Esophagus squamous epithelium (tissue), 5 donors: ENCODE results near the gene SLC26A4. TPM values are rescaled to one million over a fixed set of nuclear protein-coding genes. Genes with fewer than 3 reads are reported as not detected.

Experiments
- DNase-seq: peaks from one replicate; lab custom pipeline; 2025; lab: John Stamatoyannopoulos, UW
- H3K27ac ChIP-seq, 4 donors: fragments of 200-600 bp; sonication (generic); one replicate each; pipeline ENCODE4 v1.5.1; 2016 to 2019; ENCODE audit warnings: mild to moderate bottlenecking in 1 of 4
- H3K27me3 ChIP-seq, 4 donors: fragments of 200-600 bp; sonication (generic); 1 replicate in 3 of 4; 2 replicates in 1 of 4; pipeline versions ENCODE4 v1.5.1 to v1.6.0; 2017 to 2021; ENCODE audit warnings: antibody characterized with exemption in 1 of 4
- H3K36me3 ChIP-seq, 3 donors: fragments of 200-600 bp; sonication (generic); one replicate each; pipeline ENCODE4 v1.5.1; 2016 to 2019
- H3K4me1 ChIP-seq, 3 donors: fragments of 200-600 bp; sonication (generic); one replicate each; pipeline ENCODE4 v1.5.1; 2017 to 2019
- H3K4me3 ChIP-seq, 4 donors: fragments of 200-600 bp; sonication (generic); 1 replicate in 3 of 4; 2 replicates in 1 of 4; pipeline ENCODE4 v1.5.1; 2016 to 2019; ENCODE audit warnings: mild to moderate bottlenecking in 2 of 4, moderate library complexity in 1 of 4
- H3K9me3 ChIP-seq, 3 donors: fragments of 200-600 bp; sonication (generic); one replicate each; pipeline ENCODE4 v1.5.1; 2016 to 2019
- POLR2A ChIP-seq, 4 donors: fragments of 450-650 bp; IDR thresholded peaks; one replicate each; pipeline ENCODE4 v1.6.1; 2017; ENCODE audit warnings: antibody characterized with exemption in 4 of 4, mild to moderate bottlenecking in 4 of 4, moderate library complexity in 3 of 4
- WGBS, 2 donors: methylation state at CpG; one replicate each; pipeline ENCODE4 v1.1.5; 2018; 5-methylcytosine and 5-hydroxymethylcytosine counted together
- intact Hi-C: fragments of 100-400 bp; cut with DNase I; formaldehyde crosslinking; loops from one replicate; pipeline ENCODE4 v1.15.0; 2022
- total RNA-seq, 4 donors: library from RNA; depleted of rRNA; stranded (reverse); fragments of >200 nt; gene quantifications; one replicate each; pipeline ENCODE4 v1.1.0, GENCODE V29; 2016
- TF ChIP-seq, protein P1 (sequence below), 6 experiments: fragments of 450-650 bp in 4 of 6; fragments of 200-600 bp in 2 of 6; sonication (generic) in 2 of 6; IDR thresholded peaks; one replicate each; pipeline ENCODE4 v1.5.1; 2016 to 2019; ENCODE audit warnings: antibody characterized with exemption in 6 of 6, mild to moderate bottlenecking in 4 of 6, moderate library complexity in 4 of 6
- donor health status: DM: yes; HTN: yes; CAD: no.

The SLC26A4 gene
- total RNA-seq, 4 donors from 2014 or later, result 0.13 to 1.2 (median 0.19) TPM

DNA sequence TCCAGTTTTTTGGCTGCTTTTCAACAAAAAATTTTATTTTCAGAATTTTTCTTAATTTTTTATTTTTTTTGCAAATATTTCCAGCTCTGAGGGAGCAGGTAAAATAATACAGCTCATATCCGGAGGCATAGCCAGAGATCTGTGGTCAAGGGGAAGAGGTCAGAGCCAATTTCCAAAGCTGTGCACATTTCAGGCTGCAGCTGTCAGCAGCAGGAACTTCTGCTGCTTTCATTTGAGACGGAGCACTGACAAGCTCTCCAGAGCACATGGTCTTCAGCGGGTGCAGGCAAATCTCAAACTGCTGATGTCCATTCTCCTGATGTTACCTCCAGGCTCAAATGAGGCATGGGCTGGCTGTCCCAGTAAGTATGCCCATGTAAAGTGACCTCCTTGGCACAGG is 31.1 kb downstream of the SLC26A4 start:
- no peaks in the 10 kb centered on the region for H3K27me3 ChIP-seq
- no peak overlapping the region for H3K27ac ChIP-seq
- H3K4me3 ChIP-seq, result no peak overlapping the region
- TF ChIP-seq, protein P1, sequence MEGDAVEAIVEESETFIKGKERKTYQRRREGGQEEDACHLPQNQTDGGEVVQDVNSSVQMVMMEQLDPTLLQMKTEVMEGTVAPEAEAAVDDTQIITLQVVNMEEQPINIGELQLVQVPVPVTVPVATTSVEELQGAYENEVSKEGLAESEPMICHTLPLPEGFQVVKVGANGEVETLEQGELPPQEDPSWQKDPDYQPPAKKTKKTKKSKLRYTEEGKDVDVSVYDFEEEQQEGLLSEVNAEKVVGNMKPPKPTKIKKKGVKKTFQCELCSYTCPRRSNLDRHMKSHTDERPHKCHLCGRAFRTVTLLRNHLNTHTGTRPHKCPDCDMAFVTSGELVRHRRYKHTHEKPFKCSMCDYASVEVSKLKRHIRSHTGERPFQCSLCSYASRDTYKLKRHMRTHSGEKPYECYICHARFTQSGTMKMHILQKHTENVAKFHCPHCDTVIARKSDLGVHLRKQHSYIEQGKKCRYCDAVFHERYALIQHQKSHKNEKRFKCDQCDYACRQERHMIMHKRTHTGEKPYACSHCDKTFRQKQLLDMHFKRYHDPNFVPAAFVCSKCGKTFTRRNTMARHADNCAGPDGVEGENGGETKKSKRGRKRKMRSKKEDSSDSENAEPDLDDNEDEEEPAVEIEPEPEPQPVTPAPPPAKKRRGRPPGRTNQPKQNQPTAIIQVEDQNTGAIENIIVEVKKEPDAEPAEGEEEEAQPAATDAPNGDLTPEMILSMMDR (IDR thresholded peaks at IDR 0.05), result no peak
- TF ChIP-seq POLR2A (IDR thresholded peaks at IDR 0.05), result no peak
- 44 to 71% methylated on average over 3 of the region's 3 CpGs for WGBS, 2 donors
- H3K4me1 ChIP-seq, result no peaks in the 10 kb centered on the region
- intact Hi-C loops, result no loop called here
- H3K36me3 ChIP-seq, result no peaks in the 10 kb centered on the region
- no peaks in the 10 kb centered on the region for H3K9me3 ChIP-seq
- DNase-seq, result no peak

DNA sequence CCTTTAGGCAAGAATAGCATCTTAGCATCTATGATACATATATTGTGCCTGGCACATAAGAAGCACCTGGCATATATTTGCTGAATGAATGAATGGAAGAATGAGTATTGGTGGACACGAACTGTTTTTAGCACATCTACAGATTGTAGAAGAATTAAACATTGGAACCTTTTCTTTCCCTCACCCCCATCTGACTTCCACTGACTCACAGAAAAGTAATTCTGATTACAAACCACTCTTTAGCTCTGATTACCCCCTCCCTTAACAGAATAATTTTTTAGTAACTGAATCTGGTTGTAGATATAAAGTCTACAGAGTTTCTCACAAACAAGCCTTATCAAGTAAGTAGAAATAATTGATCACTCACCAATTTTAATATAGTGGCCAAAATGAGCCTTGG is 31.9 kb downstream of the SLC26A4 start:
- intact Hi-C loops, result no loop called here
- TF ChIP-seq, protein P1 (IDR thresholded peaks at IDR 0.05), result no peak
- no peak for TF ChIP-seq POLR2A (IDR thresholded peaks at IDR 0.05)
- H3K27me3 ChIP-seq, result no peaks in the 10 kb centered on the region
- H3K4me3 ChIP-seq, result no peak overlapping the region
- no peak overlapping the region for H3K27ac ChIP-seq
- DNase-seq, result no peak
- H3K4me1 ChIP-seq, result no peaks in the 10 kb centered on the region
- WGBS, 2 donors, result 76 to 83% methylated on average over 1 of the region's 1 CpG
- H3K36me3 ChIP-seq, result no peaks in the 10 kb centered on the region
- H3K9me3 ChIP-seq, result no peaks in the 10 kb centered on the region

DNA sequence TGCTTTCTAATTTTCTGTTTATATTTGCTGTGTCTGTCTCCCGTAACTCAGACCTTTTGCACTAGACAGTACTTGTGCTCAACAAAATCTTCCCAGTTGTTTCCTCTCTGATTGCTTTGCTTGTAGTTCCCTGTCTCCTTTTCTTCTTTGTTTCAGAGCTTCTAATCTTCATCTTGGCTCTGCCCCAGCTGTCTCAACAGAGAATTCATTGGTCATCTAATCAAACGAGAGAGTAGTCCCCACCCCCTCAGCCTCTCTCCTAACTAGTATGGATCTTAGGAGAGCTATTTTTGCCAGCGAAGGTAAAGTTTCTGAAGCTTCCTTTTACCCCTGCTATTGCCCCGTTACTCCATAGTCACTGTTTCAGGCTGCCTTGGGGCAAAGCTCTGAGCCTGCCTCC is 32.8 kb downstream of the SLC26A4 start:
- DNase-seq, result no peak
- H3K27me3 ChIP-seq, result no peaks in the 10 kb centered on the region
- H3K4me1 ChIP-seq, result no peaks in the 10 kb centered on the region
- no peak for TF ChIP-seq POLR2A (IDR thresholded peaks at IDR 0.05)
- TF ChIP-seq, protein P1 (IDR thresholded peaks at IDR 0.05), result no peak
- H3K9me3 ChIP-seq, result no peaks in the 10 kb centered on the region
- intact Hi-C loops, result no loop called here
- WGBS, 2 donors, result 38 to 40% methylated on average over 4 of the region's 4 CpGs
- H3K4me3 ChIP-seq, result no peak overlapping the region
- no peak overlapping the region for H3K27ac ChIP-seq
- no peaks in the 10 kb centered on the region for H3K36me3 ChIP-seq

DNA sequence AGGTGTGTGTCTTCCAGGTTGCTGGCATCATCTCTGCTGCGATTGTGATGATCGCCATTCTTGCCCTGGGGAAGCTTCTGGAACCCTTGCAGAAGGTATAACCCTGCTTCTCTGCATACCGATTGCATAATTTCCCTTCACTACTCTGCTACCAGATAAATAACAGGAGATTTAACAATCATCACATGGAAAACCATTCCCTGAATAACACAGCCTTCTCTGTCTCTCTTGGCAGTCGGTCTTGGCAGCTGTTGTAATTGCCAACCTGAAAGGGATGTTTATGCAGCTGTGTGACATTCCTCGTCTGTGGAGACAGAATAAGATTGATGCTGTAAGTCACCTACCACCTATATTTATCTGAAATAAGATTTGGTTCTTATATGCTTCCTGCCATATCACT is 33.8 kb downstream of the SLC26A4 start:
- intact Hi-C loops, result no loop called here
- WGBS, 2 donors, result 33 to 45% methylated on average over 5 of the region's 5 CpGs
- Histone ChIP-seq H3K9me3 (no peaks in the 10 kb centered on the region), H3K4me1 (no peaks in the 10 kb centered on the region), H3K27me3 (no peaks in the 10 kb centered on the region), H3K27ac (no peak overlapping the region), H3K36me3 (no peaks in the 10 kb centered on the region), H3K4me3 (no peak overlapping the region)
- no peak for DNase-seq
- TF ChIP-seq, protein P1 (IDR thresholded peaks at IDR 0.05), result no peak
- TF ChIP-seq POLR2A (IDR thresholded peaks at IDR 0.05), result no peak

DNA sequence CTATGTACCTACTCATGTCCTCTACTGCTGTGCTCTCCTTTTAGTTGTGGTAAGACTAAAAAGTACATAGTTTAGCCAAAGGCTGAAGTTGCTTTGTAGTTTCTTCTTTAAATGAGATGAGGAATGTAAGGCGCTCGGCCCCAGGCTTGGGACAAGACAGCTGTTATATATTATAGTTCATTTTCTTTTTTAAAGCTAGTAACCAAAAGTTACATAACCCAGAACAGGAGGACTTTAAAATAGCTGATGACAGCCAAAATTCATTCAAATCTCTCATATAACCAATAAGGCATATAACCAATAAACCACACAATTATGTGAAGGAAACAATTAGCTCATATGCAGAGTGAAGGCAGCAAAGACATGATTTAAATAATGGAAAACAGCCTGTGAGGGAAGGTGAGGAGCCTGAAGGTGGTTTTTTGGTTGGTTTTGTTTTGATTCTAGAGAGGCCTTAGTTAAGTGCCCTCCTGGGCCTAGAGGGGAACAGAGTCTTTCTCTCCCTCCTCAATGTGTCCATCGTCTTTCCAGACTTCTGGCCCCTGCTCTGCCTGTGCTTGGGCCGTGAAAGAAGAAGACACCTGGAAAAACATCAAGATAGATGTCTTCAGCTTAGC is 35.8 kb downstream of the SLC26A4 start:
- no peak overlapping the region for H3K4me3 ChIP-seq
- no peaks in the 10 kb centered on the region for H3K27me3 ChIP-seq
- intact Hi-C loops, result no loop called here
- no peaks in the 10 kb centered on the region for H3K4me1 ChIP-seq
- no peak for DNase-seq
- 81 to 85% methylated on average over 4 of the region's 4 CpGs for WGBS, 2 donors
- H3K36me3 ChIP-seq, result no peaks in the 10 kb centered on the region
- H3K27ac ChIP-seq, result no peak overlapping the region
- TF ChIP-seq, protein P1 (IDR thresholded peaks at IDR 0.05), result no peak
- no peak for TF ChIP-seq POLR2A (IDR thresholded peaks at IDR 0.05)
- no peaks in the 10 kb centered on the region for H3K9me3 ChIP-seq
